Suppressor macrophage (primary cell): ENCODE results near the gene CTSH.
"Not testable (repeated sequence)": the region's sequence is repeated elsewhere in the genome, so short reads cannot be mapped to it uniquely, and the experiment has no call there.

ENCODE experiments used
- DNase-seq, 4 experiments: peaks; one replicate each; pipeline ENCODE4 v3.0.0-alpha.2; 2020 to 2022

The CTSH gene

DNA sequence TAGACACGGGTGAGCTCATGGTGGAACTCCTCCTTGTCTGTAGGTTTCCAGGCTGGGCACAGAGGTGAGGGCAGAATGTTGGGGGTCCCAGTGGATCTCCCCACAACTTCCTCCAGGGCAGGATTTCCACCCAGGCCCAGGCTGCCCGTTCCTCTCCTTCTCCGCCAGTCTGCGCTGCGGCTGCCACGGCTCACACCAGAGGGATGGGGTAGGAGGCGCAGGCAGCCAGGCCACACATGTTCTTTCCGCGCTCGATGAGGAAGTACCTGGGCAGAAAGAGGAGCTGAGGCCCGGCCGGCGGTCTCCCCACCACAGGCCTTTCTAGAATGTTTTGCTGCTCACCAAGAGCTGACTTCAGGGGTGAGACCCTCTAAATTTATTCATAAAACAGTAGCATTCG lies 22.9 kb downstream of the CTSH start:
- peak in 1 of 4 experiments; percentile 46 for DNase-seq

DNA sequence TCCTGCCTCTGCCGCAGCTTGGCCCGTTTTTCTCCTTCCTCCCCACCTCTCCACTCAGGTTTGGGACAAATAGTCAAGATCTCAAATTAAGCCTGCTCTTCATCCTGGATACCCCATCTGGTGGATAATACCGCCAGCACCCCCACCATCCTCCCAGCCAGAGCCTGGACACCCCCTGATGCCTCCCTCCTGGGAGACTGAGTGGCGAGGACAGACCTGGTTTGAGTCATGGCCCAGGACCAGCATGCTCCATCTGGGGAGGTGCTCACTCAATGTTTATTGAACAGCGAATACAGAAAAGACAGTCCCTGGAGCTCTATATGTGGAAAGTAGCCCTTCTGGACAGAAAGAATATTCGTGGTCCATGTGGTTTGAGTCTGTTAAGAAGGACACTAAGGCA lies 23.3 kb downstream of the CTSH start:
- no peak for DNase-seq

- no peak for DNase-seq
Observed at GRCh38 chr15:78917888-78918287, 27.0 kb downstream of the CTSH start.

DNA sequence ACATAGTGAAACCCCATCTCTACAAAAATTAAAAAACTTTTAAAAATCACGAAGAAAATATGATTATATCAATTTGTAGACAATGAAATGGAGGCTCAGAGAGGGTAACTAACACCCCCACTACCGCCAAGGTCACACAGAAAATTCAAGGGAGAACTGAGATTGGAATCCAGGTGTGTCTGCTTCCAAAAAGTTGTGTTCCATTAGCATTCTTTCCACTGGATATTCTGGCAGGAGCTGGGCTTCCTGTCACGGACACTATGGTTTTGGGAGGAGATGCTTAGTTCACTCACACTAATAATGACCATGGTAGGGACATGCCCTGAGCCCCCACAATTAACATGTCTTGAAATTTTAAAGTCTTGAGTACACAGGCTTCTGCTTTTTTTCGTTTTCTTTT lies 28.8 kb downstream of the CTSH start:
- no peak for DNase-seq

DNA sequence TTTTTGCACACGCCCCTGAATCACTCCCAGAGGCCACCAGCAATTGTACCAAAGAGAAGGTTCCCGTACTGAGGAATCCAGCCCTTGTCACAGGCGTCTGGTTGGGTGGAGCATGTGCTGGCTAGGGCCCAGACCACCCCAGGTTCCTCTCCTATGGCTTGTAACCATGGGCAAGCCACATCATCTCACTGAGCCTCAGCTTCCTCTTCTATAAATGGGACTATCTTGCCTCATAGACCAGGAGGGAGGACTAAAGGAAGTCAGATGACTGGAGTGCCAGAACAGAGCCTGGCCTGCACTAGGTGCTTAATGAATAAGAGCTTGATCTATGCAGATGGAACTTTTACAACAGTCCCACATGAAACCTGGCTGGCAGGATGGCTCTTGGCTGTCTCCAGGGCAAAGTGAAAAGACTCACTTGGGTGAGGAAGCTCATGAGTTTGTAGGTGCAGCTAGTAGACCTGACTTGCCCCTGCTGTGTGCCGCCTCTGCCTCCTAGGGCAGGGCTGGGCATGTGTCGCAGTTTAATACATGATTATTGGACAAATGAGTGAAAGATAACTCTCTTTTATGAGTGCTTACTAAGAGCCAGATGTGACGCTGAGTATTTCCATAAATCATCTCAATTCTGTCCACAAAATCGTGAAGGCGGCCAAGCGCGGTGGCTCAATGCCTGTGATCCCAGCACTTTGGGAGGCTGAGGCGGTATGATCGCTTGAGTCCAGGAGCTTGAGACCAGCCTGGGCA lies 29.3 kb downstream of the CTSH start:
- DNase-seq: peak; percentile 91 to 98 (median 96)

DNA sequence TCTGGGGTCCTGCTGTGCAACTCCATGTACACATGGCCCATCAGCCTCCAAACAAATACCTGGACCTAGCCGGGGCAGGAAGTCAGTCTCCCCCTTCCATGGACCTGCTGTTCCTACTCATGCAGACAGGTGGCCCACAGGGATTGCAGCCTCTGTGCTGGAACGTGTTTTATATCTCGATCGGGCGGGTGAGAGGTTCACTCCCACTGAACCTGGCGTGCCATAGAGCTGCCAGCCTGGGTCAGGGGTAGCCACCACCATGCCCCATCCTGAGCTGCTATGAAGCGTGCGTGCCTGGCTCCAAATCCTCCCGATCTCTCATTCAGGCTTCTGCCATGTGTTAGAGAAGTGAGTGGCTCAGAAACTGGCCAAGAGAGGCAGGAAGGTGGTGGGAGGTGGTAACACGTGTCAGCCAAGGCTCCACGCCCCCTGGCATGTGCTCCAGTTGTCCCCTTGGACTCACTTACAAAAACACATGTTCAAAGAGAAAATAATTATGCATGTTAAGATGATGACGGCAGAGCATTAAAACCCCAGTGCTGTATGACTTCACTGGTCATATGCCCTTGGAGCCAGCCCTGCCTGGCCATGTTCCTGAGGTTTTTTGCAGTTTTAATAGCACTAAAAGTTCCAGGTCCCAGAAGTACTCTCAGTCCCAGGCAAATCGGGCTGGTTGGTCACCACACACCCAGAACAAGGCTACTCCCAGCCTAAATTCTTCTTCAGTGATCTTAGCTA lies 30.6 kb downstream of the CTSH start:
- DNase-seq: peak; percentile 67 to 83 (median 76)

GRCh38 chr15:78913012-78913411 lies 31.8 kb downstream of the CTSH start:
- DNase-seq: no peak

DNA sequence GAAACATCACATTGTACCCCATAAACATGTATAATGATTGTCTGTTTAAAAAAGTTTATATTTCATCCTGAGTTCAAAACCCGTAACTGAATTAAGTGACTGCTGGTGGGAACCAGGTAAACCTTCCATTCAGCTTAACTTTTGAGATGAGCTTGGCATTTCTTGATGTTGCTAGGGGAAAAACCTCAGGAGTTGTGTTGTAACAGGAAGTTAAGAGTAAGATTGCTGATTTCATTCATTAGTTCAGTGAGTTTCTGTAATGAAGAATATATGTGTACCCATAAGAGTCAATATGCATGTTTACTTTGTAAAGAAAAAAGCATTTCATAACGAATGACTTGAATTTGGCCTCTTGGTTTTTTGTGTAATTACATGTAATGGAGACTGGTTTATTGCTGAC lies 32.5 kb downstream of the CTSH start:
- peak in 2 of 4 experiments; percentile 48 to 51 for DNase-seq

- no peak for DNase-seq
Observed at GRCh38 chr15:78910271-78910670, 34.6 kb downstream of the CTSH start.

GRCh38 chr15:78909791-78910228 lies 35.0 kb downstream of the CTSH start:
- peak; percentile 67 to 78 (median 72) for DNase-seq

DNA sequence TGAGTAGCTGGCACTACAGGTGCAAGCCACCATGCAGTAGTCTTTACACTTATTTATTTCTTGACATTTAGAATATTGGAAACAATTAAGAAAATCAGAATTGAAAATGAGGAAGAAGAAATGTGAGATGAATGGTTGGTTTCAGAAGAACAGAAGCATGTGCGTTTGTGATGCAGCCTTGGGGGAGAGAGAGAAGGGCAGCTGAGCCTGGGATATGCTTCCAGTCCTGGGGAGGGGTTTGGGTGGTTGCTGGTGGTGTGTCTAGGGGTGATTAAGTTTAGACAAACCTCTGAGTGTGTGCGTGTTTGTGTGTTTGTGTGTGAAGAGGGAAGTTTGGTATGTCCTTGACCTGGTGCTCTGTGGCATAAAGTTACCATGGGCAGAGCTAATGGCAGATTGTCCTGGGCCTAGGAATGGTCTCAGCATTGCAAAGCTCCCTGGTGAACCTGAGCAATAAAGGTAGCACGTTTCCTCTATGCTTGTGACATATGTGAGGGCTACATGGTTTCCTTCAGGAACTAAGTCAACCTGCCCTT lies 35.6 kb downstream of the CTSH start:
- peak in 1 of 4 experiments; percentile 26 for DNase-seq

- peak in 2 of 4 experiments; percentile 35 to 36 for DNase-seq
Observed at GRCh38 chr15:78907577-78907976, 37.3 kb downstream of the CTSH start.

DNA sequence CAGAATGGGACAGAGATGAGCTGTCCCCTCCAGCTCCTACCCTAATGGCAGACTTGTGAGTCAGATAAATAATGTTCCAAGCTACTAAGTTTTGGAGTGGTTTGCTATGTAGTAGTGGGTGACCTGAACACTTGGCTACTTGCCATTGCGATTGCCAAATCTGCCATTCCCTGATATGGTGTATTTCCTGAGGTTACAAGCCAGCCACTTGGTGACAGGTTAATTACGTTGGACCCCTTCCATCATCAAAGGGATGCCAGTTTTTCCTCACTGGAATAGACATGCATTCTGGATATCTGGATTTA lies 38.6 kb downstream of the CTSH start:
- DNase-seq: no peak

- no peak for DNase-seq
Observed at GRCh38 chr15:78904599-78905358, 40.1 kb downstream of the CTSH start.

- DNase-seq: not testable (repeated sequence)
Observed at GRCh38 chr15:78902281-78903032, 42.4 kb downstream of the CTSH start.

DNA sequence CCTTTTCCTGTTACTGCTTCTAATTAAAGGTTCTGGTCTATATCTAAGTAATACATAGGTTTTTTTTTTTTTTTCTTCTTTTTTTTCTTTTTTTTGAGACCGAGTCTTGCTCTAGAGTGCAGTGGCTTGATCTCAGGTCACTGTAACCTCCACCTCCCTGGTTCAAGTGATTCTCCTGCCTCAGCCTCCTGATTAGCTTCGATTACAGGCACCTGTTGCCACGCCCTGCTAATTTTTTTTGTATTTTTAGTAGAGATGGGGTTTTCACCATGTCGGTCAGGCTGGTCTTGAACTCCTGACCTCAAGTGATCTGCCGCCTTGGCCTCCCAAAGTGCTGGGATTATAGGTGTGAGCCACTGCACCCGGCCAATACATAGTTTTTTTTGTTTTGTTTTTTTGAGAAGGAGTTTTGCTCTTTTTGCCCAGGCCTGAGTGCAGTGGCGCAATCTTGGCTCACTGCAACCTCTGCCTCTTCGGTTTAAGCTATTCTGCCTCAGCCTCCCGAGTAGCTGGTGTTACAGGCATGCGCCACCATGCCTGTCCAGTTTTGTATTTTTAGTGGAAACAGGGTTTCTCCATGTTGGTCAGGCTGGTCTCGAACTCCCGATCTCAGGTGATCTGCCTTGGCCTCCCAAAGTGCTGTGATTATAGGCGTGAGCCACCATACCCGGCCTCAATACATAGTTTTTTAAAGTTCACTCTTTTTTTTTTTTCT lies 43.9 kb downstream of the CTSH start:
- not testable (repeated sequence) for DNase-seq

DNA sequence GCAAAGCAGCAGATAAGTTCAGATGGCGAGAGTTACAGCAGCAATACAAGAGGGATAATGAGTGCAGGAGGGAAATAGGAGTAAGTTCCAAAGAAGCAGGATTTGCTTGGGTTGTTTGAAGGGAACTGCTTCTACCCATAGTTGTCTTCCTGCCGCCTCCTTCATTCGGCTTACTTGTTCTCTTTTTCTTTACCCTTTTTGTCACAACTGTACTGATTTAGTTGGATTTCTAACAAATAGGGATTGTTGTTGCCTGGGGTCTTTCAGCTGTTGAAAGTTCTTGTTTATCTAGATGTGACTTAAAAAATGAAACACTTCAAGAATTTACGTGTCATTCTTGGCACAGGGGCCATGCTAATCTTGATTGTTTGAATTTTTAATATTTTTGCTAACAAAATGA lies 46.3 kb downstream of the CTSH start:
- DNase-seq: no peak

DNA sequence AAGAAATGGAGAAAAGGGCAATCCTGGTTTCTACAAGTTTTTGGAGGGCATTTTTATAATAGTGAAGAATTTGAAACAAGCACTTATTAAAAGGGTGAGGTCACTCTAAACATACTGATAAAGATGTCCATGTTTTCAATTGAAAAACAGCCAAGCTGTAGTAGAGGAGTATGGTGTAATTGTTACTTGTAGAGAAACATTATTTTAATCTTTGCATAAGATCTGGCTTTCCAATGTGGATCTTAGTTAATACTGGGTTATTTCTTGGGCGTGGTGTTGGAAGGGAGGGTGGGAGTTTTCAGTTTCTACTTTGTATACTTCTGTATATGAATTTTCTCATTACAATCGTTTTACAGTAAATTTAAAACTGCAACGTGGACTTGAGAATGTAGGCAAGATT lies 49.4 kb downstream of the CTSH start:
- DNase-seq: no peak

DNA sequence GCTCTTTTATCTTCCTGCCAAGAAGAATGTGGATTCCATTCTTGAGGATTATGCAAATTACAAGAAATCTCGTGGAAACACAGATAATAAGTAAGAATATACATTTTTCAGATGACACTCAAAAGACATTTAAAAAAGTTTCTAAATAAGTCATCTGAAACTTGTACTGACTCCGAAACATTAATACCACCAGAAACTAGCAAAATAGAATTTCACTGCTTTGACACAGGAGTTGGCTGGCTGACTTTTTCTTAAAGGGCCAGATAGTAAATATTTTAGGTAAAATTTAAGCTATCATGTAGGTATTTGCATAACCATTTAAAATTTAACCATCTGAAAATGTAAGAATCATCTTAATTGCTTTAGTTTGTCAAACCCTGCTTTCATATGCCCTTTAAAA lies 51.3 kb downstream of the CTSH start:
- DNase-seq: no peak

DNA sequence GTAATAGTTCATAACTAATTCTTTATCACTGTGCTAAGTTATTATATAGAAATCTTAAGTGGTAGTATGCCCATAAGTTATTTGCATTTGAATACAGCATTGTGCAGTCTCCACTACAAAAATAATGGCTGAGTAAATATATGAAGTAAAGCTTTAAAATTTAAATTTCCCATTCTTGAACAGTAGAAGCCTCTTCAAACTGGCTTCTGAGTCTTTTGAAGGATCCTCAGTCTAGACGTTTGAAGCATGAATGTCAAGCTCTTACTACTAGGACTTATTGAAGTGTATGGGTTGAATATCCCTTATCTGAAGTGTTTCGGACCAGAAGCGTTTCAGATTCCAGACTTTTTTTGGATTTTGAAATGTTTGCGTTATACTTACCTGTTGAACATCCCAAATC lies 55.8 kb downstream of the CTSH start:
- no peak for DNase-seq

DNA sequence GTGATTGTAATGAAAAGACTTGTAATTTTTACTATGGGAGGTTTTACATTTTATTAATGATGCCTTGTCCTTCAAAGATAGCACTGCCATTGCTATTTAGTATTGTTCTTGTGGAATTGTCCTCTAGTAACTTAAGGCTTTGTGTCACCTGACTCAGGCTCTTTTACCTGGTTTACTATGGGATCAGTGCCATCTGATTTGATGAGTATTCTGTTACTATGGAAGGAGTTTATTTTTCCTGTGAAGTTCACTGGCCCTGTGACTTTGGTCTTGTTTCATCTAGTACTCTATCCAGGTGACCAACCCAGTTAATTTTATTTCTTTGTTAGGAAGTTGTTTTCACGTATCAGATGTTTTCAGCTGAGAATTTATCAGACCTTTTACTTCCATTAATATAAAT lies 63.2 kb downstream of the CTSH start:
- no peak for DNase-seq

DNA sequence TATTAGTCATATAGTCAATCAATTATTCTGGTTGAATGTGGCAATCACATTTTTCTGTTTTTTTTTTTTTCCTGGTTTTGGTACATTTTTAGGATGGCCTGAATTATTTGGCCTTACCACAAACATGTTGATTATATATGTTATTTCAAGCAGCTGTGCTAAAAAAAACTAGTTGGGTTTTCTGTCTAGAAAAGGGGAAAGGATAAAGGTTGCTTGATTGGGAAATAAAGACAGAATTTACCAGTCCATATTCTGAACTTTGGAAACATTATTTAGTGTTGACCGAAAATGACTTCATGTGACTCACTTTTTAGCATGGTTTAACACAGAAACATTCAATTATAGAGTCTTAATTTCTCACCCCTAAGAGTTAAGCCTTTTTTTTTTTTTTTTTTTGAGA lies 64.0 kb downstream of the CTSH start:
- no peak for DNase-seq
